HG03060 (cell line): ENCODE measurements around the gene PRR5.

Source experiments
- ATAC-seq: cut with Tn5 transposase; IDR thresholded peaks from one replicate; pipeline ENCODE4 v1.9.1; 2021; ENCODE audit warnings: low read depth, moderate number of reproducible peaks; ENCODE audit not compliant: unreplicated experiment

PRR5 gene

GRCh38 chr22:44711690-44712555 is 9.9 kb downstream of the PRR5 start:
- no peak for ATAC-seq

GRCh38 chr22:44712962-44713361 is 11.0 kb downstream of the PRR5 start:
- ATAC-seq: no peak

- ATAC-seq: no peak
Measured at GRCh38 chr22:44714703-44715350, 12.8 kb downstream of the PRR5 start.

- peak; percentile 79 for ATAC-seq
Measured at GRCh38 chr22:44718418-44718817, 16.4 kb downstream of the PRR5 start.

- ATAC-seq: no peak
Measured at GRCh38 chr22:44719586-44720368, 17.8 kb downstream of the PRR5 start.

GRCh38 chr22:44721213-44721612 is 19.2 kb downstream of the PRR5 start:
- no peak for ATAC-seq

GRCh38 chr22:44722611-44723010 is 20.6 kb downstream of the PRR5 start:
- no peak for ATAC-seq

GRCh38 chr22:44723801-44724200 is 21.8 kb downstream of the PRR5 start:
- ATAC-seq: no peak

GRCh38 chr22:44724416-44724815 is 22.4 kb downstream of the PRR5 start:
- no peak for ATAC-seq

- ATAC-seq: no peak
Measured at GRCh38 chr22:44724859-44725258, 22.9 kb downstream of the PRR5 start.

GRCh38 chr22:44726439-44726838 is 24.4 kb downstream of the PRR5 start:
- ATAC-seq: no peak

- ATAC-seq: no peak
Measured at GRCh38 chr22:44727148-44727547, 25.1 kb downstream of the PRR5 start.

- no peak for ATAC-seq
Measured at GRCh38 chr22:44727709-44728108, 25.7 kb downstream of the PRR5 start.

GRCh38 chr22:44728761-44729324 is 26.8 kb downstream of the PRR5 start:
- ATAC-seq: no peak

- ATAC-seq: no peak
Measured at GRCh38 chr22:44729391-44730021, 27.5 kb downstream of the PRR5 start.

- ATAC-seq: no peak
Measured at GRCh38 chr22:44730022-44730393, 28.0 kb downstream of the PRR5 start.

GRCh38 chr22:44730490-44731356 is 28.7 kb downstream of the PRR5 start:
- no peak for ATAC-seq

GRCh38 chr22:44731357-44731970 is 29.5 kb downstream of the PRR5 start:
- ATAC-seq: no peak

GRCh38 chr22:44732017-44732561 is 30.1 kb downstream of the PRR5 start:
- no peak for ATAC-seq
